Hepatocyte (in vitro differentiated cells): ENCODE measurements around the gene TRRAP.

Source experiments
- CTCF ChIP-seq: fragments of 200-600 bp; sonication (generic); IDR thresholded peaks from 2 replicates; pipeline ENCODE4 v1.5.1; 2016; ENCODE audit warnings: antibody characterized with exemption, mild to moderate bottlenecking; ENCODE audit not compliant: poor library complexity
- EZH2 ChIP-seq: fragments of 200-600 bp; sonication (generic); IDR thresholded peaks from 2 replicates; pipeline ENCODE4 v1.6.1; 2016; ENCODE audit warnings: antibody characterized with exemption, mild to moderate bottlenecking, borderline replicate concordance
- EZH2phosphoT487 ChIP-seq: fragments of 200-600 bp; sonication (generic); IDR thresholded peaks from one replicate; pipeline ENCODE4 v1.6.1; 2018; ENCODE audit warnings: antibody characterized with exemption, mild to moderate bottlenecking, low read depth, moderate library complexity; ENCODE audit not compliant: unreplicated experiment, severe bottlenecking

GRCh38 chr7:99036546-99037111 lies 158.3 kb downstream of the TRRAP start:
- peak; percentile 27 for TF ChIP-seq CTCF
- no peak for TF ChIP-seq EZH2phosphoT487
- TF ChIP-seq EZH2 = no peak
